GM23338 (cell line): Measurements from ENCODE around the gene POLA1. TPM values are rescaled to one million over a fixed set of nuclear protein-coding genes. Genes with fewer than 3 reads are reported as not detected.

Experiments used
- ATAC-seq: fragments of 200-7000 bp; cut with Tn5 transposase; 3 replicates; pipeline ENCODE4 v1.9.1; 2020
- DNase-seq: peaks from one replicate; pipeline ENCODE4 v3.0.0-alpha.2; 2015; ENCODE audit warnings: low spot score
- H2AFZ ChIP-seq: fragments of 200-600 bp; sonication (generic); 2 replicates; pipeline ENCODE4 v1.8.0; 2016; ENCODE audit warnings: antibody characterized with exemption, mild to moderate bottlenecking, moderate library complexity
- H3F3A ChIP-seq: fragments of 200-600 bp; sonication (generic); replicated peaks from 2 replicates; pipeline ENCODE4 v1.8.0; 2017; ENCODE audit warnings: antibody characterized with exemption, mixed run types, low read depth
- H3K27ac ChIP-seq: fragments of 200-600 bp; sonication (generic); 2 replicates; pipeline ENCODE4 v1.6.1; 2016; ENCODE audit warnings: low read depth
- H3K27me3 ChIP-seq: fragments of 200-600 bp; sonication (generic); 2 replicates; pipeline ENCODE4 v1.8.0; 2016; ENCODE audit warnings: mild to moderate bottlenecking, mixed run types, moderate library complexity; ENCODE audit not compliant: insufficient read depth
- H3K36me3 ChIP-seq: fragments of 200-600 bp; sonication (generic); 2 replicates; pipeline ENCODE4 v1.8.0; 2016; ENCODE audit warnings: mild to moderate bottlenecking; ENCODE audit not compliant: insufficient read depth
- H3K4me1 ChIP-seq: fragments of 200-600 bp; sonication (generic); 2 replicates; pipeline ENCODE4 v1.8.0; 2016; ENCODE audit warnings: mild to moderate bottlenecking, moderate library complexity; ENCODE audit not compliant: insufficient read depth
- H3K4me2 ChIP-seq: fragments of 200-600 bp; sonication (generic); 2 replicates; pipeline ENCODE4 v1.7.1; 2017; ENCODE audit warnings: mixed run types
- H3K4me3 ChIP-seq: fragments of 200-600 bp; sonication (generic); 2 replicates; pipeline ENCODE4 v1.6.1; 2016; ENCODE audit warnings: mixed run types
- H3K79me2 ChIP-seq: fragments of 200-600 bp; sonication (generic); replicated peaks from 2 replicates; pipeline ENCODE4 v1.8.0; 2017; ENCODE audit warnings: mild to moderate bottlenecking; ENCODE audit not compliant: insufficient read depth
- H3K9me2 ChIP-seq: fragments of 200-600 bp; sonication (generic); 2 replicates; pipeline ENCODE4 v1.8.0; 2017; ENCODE audit not compliant: insufficient read depth
- H4K20me1 ChIP-seq: fragments of 200-600 bp; sonication (generic); replicated peaks from 2 replicates; pipeline ENCODE4 v1.8.0; 2017; ENCODE audit warnings: mild to moderate bottlenecking; ENCODE audit not compliant: insufficient read depth
- H3K27ac Mint-ChIP-seq: 2 replicates; pipeline ENCODE4 v1.8.0; 2020; ENCODE audit warnings: inconsistent platforms, mild to moderate bottlenecking, moderate library complexity, mixed read lengths
- H3K27me3 Mint-ChIP-seq: 3 replicates; pipeline ENCODE4 v1.8.0; 2022; ENCODE audit warnings: low read depth, mild to moderate bottlenecking, moderate library complexity, mixed read lengths, inconsistent platforms; ENCODE audit not compliant: insufficient read depth, poor library complexity
- H3K36me3 Mint-ChIP-seq: 3 replicates; pipeline ENCODE4 v1.8.0; 2021; ENCODE audit warnings: low read depth, mild to moderate bottlenecking, inconsistent platforms, moderate library complexity, mixed read lengths
- H3K4me1 Mint-ChIP-seq: 3 replicates; pipeline ENCODE4 v1.8.0; 2020; ENCODE audit warnings: mild to moderate bottlenecking, inconsistent platforms, mixed read lengths
- H3K4me3 Mint-ChIP-seq: 3 replicates; pipeline ENCODE4 v1.8.0; 2021; ENCODE audit warnings: moderate library complexity, mild to moderate bottlenecking, inconsistent platforms, mixed read lengths
- H3K9me3 Mint-ChIP-seq: 3 replicates; pipeline ENCODE4 v1.8.0; 2020; ENCODE audit warnings: moderate library complexity, mild to moderate bottlenecking, inconsistent platforms, mixed read lengths
- CREB1 ChIP-seq: fragments of 250-450 bp; sonication (Bioruptor Pico); IDR thresholded peaks from 2 replicates; pipeline ENCODE4 v1.5.0; 2020; ENCODE audit warnings: low read depth, mild to moderate bottlenecking, moderate library complexity
- EZH2 ChIP-seq: fragments of 200-600 bp; sonication (generic); IDR thresholded peaks from one replicate; pipeline ENCODE4 v1.8.0; 2017; ENCODE audit warnings: antibody characterized with exemption, mild to moderate bottlenecking, low read depth; ENCODE audit not compliant: unreplicated experiment
- JUNB ChIP-seq: IDR thresholded peaks from one replicate; pipeline ENCODE4 v1.6.1; 2016; ENCODE audit warnings: antibody characterized with exemption; ENCODE audit not compliant: unreplicated experiment
- POLR2AphosphoS5 ChIP-seq: IDR thresholded peaks from 2 replicates; pipeline ENCODE4 v1.6.1; 2016; ENCODE audit warnings: antibody characterized with exemption, low read depth
- ZNF114 ChIP-seq: fragments of 250-450 bp; sonication (Bioruptor Pico); IDR thresholded peaks from 2 replicates; pipeline ENCODE4 v1.5.0; 2020; ENCODE audit warnings: mild to moderate bottlenecking, moderate library complexity
- polyA plus RNA-seq: library from polyadenylated mRNA; unstranded; fragments of >200 nt; fragmentation: Nextera tagmentation; extraction: Ambion mirVana; gene quantifications from 2 replicates; pipeline ENCODE4 v1.2.1, GENCODE V29; 2016
- total RNA-seq: library from RNA; depleted of rRNA; stranded (reverse); fragments of >200 nt; shearing (Covaris generic); gene quantifications from 2 replicates; pipeline ENCODE4 v1.2.3, GENCODE V29; 2014
- TF ChIP-seq, protein P1 (sequence below): IDR thresholded peaks from one replicate; pipeline ENCODE4 v1.6.1; 2018; ENCODE audit warnings: antibody characterized with exemption; ENCODE audit not compliant: unreplicated experiment
- TF ChIP-seq, protein P2 (sequence below): IDR thresholded peaks from 2 replicates; pipeline ENCODE4 v1.6.1; 2016; ENCODE audit warnings: antibody characterized with exemption
- TF ChIP-seq, protein P3 (sequence below), 2 experiments: fragments of 200-600 bp in 1 of 2; sonication (generic) in 1 of 2; conservative IDR thresholded peaks; 2 replicates each; pipeline versions ENCODE4 v1.5.1 to v1.6.1; 2016 to 2017; ENCODE audit warnings: antibody characterized with exemption in 2 of 2, low read depth in 2 of 2, mild to moderate bottlenecking in 2 of 2, moderate library complexity in 1 of 2
- TF ChIP-seq, protein P4 (sequence below): fragments of 250-450 bp; sonication (Bioruptor Pico); IDR thresholded peaks from 2 replicates; pipeline ENCODE4 v1.5.0; 2020; ENCODE audit warnings: mild to moderate bottlenecking, moderate library complexity

Gene POLA1
- total and polyA plus RNA-seq, 2 experiments from 2014 or later = 12.6 to 36.6 TPM

DNA sequence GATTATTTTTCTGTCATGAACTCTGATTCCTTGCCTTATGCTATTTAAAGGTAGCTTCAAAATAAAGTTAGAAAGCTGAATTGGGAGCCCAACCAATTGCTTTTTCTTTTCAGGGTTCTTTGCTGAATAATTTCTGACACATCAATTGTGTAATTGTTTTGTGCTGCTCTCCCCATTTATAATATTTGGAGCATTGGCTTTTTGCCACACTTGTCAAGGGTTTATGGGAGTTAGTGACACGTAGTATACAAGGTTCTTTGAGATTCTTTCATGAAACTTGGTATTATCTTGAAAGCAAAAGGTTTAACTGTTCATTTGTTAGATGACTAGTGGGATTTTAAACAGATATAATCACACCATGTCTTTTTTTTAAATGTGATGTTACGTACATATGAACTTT is 80.9 kb downstream of the POLA1 start (continued):
- TF ChIP-seq, protein P1, sequence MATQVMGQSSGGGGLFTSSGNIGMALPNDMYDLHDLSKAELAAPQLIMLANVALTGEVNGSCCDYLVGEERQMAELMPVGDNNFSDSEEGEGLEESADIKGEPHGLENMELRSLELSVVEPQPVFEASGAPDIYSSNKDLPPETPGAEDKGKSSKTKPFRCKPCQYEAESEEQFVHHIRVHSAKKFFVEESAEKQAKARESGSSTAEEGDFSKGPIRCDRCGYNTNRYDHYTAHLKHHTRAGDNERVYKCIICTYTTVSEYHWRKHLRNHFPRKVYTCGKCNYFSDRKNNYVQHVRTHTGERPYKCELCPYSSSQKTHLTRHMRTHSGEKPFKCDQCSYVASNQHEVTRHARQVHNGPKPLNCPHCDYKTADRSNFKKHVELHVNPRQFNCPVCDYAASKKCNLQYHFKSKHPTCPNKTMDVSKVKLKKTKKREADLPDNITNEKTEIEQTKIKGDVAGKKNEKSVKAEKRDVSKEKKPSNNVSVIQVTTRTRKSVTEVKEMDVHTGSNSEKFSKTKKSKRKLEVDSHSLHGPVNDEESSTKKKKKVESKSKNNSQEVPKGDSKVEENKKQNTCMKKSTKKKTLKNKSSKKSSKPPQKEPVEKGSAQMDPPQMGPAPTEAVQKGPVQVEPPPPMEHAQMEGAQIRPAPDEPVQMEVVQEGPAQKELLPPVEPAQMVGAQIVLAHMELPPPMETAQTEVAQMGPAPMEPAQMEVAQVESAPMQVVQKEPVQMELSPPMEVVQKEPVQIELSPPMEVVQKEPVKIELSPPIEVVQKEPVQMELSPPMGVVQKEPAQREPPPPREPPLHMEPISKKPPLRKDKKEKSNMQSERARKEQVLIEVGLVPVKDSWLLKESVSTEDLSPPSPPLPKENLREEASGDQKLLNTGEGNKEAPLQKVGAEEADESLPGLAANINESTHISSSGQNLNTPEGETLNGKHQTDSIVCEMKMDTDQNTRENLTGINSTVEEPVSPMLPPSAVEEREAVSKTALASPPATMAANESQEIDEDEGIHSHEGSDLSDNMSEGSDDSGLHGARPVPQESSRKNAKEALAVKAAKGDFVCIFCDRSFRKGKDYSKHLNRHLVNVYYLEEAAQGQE = no peak

DNA sequence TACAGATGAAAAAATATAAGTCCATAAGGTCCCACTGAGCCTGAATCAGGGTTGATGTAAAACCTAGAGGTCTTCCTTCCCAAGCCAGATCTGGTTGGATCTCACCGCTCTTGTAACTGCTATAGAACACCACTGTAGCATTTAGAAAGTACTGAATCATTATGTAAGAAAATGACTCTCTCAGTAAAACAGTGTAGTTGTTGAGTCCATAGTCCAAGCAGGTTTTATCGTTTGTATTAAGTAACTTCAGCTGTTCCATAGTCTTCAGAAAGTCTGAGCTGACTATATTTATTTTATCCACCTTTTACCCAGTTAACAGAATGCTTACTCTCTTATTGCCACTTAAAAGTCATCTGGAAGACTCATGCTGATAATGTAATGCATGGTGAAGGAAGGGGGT is 82.2 kb downstream of the POLA1 start:
- Histone ChIP-seq H2AFZ (no peak overlapping the region), H3K9me2 (no peaks in the 10 kb centered on the region), H4K20me1 (no peaks in the 10 kb centered on the region), H3K27ac (no peak overlapping the region), H3F3A (no peaks in the 10 kb centered on the region), H3K79me2 (no peaks in the 10 kb centered on the region), H3K4me3 (no peak overlapping the region), H3K27me3 (no peaks in the 10 kb centered on the region), H3K36me3 (no peaks in the 10 kb centered on the region), H3K4me2 (no peak overlapping the region), H3K4me1 (no peaks in the 10 kb centered on the region)
- no peak for DNase-seq
- H3K9me3 Mint-ChIP-seq = no peaks in the 10 kb centered on the region
- no peak for ATAC-seq
- no peaks in the 10 kb centered on the region for H3K4me1 Mint-ChIP-seq
- no peak overlapping the region for H3K27ac Mint-ChIP-seq
- no peaks in the 10 kb centered on the region for H3K27me3 Mint-ChIP-seq
- H3K4me3 Mint-ChIP-seq = no peak overlapping the region
- H3K36me3 Mint-ChIP-seq = peaks cover 3% of the 10 kb centered on the region; the same call in 1 of the 3 replicates
- no peak for TF ChIP-seq EZH2
- TF ChIP-seq, protein P2, sequence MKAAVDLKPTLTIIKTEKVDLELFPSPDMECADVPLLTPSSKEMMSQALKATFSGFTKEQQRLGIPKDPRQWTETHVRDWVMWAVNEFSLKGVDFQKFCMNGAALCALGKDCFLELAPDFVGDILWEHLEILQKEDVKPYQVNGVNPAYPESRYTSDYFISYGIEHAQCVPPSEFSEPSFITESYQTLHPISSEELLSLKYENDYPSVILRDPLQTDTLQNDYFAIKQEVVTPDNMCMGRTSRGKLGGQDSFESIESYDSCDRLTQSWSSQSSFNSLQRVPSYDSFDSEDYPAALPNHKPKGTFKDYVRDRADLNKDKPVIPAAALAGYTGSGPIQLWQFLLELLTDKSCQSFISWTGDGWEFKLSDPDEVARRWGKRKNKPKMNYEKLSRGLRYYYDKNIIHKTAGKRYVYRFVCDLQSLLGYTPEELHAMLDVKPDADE = no peak
- TF ChIP-seq, protein P3, sequence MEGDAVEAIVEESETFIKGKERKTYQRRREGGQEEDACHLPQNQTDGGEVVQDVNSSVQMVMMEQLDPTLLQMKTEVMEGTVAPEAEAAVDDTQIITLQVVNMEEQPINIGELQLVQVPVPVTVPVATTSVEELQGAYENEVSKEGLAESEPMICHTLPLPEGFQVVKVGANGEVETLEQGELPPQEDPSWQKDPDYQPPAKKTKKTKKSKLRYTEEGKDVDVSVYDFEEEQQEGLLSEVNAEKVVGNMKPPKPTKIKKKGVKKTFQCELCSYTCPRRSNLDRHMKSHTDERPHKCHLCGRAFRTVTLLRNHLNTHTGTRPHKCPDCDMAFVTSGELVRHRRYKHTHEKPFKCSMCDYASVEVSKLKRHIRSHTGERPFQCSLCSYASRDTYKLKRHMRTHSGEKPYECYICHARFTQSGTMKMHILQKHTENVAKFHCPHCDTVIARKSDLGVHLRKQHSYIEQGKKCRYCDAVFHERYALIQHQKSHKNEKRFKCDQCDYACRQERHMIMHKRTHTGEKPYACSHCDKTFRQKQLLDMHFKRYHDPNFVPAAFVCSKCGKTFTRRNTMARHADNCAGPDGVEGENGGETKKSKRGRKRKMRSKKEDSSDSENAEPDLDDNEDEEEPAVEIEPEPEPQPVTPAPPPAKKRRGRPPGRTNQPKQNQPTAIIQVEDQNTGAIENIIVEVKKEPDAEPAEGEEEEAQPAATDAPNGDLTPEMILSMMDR (conservative IDR thresholded peaks at IDR 0.05; ENCODE audit: low read depth in 2 of 2) = no peak
- TF ChIP-seq POLR2AphosphoS5 = no peak
- TF ChIP-seq ZNF114 (CRISPR knock-in tag) = no peak
- no peak for TF ChIP-seq JUNB
- no peak for TF ChIP-seq CREB1 (CRISPR knock-in tag)
- TF ChIP-seq, protein P4, sequence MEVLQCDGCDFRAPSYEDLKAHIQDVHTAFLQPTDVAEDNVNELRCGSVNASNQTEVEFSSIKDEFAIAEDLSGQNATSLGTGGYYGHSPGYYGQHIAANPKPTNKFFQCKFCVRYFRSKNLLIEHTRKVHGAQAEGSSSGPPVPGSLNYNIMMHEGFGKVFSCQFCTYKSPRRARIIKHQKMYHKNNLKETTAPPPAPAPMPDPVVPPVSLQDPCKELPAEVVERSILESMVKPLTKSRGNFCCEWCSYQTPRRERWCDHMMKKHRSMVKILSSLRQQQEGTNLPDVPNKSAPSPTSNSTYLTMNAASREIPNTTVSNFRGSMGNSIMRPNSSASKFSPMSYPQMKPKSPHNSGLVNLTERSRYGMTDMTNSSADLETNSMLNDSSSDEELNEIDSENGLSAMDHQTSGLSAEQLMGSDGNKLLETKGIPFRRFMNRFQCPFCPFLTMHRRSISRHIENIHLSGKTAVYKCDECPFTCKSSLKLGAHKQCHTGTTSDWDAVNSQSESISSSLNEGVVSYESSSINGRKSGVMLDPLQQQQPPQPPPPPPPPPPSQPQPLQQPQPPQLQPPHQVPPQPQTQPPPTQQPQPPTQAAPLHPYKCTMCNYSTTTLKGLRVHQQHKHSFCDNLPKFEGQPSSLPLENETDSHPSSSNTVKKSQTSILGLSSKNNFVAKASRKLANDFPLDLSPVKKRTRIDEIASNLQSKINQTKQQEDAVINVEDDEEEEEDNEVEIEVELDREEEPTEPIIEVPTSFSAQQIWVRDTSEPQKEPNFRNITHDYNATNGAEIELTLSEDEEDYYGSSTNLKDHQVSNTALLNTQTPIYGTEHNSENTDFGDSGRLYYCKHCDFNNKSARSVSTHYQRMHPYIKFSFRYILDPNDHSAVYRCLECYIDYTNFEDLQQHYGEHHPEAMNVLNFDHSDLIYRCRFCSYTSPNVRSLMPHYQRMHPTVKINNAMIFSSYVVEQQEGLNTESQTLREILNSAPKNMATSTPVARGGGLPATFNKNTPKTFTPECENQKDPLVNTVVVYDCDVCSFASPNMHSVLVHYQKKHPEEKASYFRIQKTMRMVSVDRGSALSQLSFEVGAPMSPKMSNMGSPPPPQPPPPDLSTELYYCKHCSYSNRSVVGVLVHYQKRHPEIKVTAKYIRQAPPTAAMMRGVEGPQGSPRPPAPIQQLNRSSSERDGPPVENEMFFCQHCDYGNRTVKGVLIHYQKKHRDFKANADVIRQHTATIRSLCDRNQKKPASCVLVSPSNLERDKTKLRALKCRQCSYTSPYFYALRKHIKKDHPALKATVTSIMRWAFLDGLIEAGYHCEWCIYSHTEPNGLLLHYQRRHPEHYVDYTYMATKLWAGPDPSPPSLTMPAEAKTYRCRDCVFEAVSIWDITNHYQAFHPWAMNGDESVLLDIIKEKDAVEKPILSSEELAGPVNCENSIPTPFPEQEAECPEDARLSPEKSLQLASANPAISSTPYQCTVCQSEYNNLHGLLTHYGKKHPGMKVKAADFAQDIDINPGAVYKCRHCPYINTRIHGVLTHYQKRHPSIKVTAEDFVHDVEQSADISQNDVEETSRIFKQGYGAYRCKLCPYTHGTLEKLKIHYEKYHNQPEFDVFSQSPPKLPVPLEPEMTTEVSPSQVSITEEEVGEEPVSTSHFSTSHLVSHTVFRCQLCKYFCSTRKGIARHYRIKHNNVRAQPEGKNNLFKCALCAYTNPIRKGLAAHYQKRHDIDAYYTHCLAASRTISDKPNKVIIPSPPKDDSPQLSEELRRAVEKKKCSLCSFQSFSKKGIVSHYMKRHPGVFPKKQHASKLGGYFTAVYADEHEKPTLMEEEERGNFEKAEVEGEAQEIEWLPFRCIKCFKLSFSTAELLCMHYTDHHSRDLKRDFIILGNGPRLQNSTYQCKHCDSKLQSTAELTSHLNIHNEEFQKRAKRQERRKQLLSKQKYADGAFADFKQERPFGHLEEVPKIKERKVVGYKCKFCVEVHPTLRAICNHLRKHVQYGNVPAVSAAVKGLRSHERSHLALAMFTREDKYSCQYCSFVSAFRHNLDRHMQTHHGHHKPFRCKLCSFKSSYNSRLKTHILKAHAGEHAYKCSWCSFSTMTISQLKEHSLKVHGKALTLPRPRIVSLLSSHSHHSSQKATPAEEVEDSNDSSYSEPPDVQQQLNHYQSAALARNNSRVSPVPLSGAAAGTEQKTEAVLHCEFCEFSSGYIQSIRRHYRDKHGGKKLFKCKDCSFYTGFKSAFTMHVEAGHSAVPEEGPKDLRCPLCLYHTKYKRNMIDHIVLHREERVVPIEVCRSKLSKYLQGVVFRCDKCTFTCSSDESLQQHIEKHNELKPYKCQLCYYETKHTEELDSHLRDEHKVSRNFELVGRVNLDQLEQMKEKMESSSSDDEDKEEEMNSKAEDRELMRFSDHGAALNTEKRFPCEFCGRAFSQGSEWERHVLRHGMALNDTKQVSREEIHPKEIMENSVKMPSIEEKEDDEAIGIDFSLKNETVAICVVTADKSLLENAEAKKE (CRISPR knock-in tag) = no peak
- TF ChIP-seq, protein P1 = no peak
